ENCODE data around the gene VAV2.

Gene VAV2

GRCh38 chr9:133986774-133987445 lies 5.2 kb downstream of the VAV2 start:
- H3K9me2 ChIP-seq (replicated peaks; ENCODE audit: insufficient read depth, low read length): no peaks in the 10 kb centered on the region
- H3K79me2 ChIP-seq (ENCODE audit: insufficient read depth, low read length): peaks cover 90% of the 10 kb centered on the region

GRCh38 chr9:133986061-133986460 lies 6.1 kb downstream of the VAV2 start:
- H3K9me2 ChIP-seq (replicated peaks; ENCODE audit: insufficient read depth, low read length): no peaks in the 10 kb centered on the region
- peak overlapping the region; percentile 4 for H3K4me2 ChIP-seq (ENCODE audit: low read depth, low read length, poor library complexity, severe bottlenecking)
- no peaks in the 10 kb centered on the region for H3K9me3 ChIP-seq (ENCODE audit: insufficient read depth, low read length)
- no peaks in the 10 kb centered on the region for H3K36me3 ChIP-seq (ENCODE audit: low read length)
- H3K79me2 ChIP-seq (ENCODE audit: insufficient read depth, low read length): peaks cover 94% of the 10 kb centered on the region
- H3K27me3 ChIP-seq (ENCODE audit: low read length): no peaks in the 10 kb centered on the region
- H3K9ac ChIP-seq (ENCODE audit: low read length): peak overlapping the region; percentile 10; the same call in 1 of the 2 replicates
- peak overlapping the region; percentile 51 for H3K27ac ChIP-seq (ENCODE audit: low read depth, low read length)
- no peak overlapping the region for H3K4me3 ChIP-seq (ENCODE audit: insufficient read depth, low read length, poor library complexity, severe bottlenecking)
- TF ChIP-seq, protein P1, sequence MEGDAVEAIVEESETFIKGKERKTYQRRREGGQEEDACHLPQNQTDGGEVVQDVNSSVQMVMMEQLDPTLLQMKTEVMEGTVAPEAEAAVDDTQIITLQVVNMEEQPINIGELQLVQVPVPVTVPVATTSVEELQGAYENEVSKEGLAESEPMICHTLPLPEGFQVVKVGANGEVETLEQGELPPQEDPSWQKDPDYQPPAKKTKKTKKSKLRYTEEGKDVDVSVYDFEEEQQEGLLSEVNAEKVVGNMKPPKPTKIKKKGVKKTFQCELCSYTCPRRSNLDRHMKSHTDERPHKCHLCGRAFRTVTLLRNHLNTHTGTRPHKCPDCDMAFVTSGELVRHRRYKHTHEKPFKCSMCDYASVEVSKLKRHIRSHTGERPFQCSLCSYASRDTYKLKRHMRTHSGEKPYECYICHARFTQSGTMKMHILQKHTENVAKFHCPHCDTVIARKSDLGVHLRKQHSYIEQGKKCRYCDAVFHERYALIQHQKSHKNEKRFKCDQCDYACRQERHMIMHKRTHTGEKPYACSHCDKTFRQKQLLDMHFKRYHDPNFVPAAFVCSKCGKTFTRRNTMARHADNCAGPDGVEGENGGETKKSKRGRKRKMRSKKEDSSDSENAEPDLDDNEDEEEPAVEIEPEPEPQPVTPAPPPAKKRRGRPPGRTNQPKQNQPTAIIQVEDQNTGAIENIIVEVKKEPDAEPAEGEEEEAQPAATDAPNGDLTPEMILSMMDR (IDR thresholded peaks at IDR 0.05; ENCODE audit: insufficient read depth, low read length, poor library complexity, severe bottlenecking): no peak
- no peak for TF ChIP-seq EZH2phosphoT487 (conservative IDR thresholded peaks at IDR 0.05; ENCODE audit: low read length)
- H3F3A ChIP-seq (ENCODE audit: insufficient read depth): peaks cover 21% of the 10 kb centered on the region
- no peak overlapping the region for H2AFZ ChIP-seq (ENCODE audit: low read depth, low read length, severe bottlenecking)
- H4K20me1 ChIP-seq (ENCODE audit: low read depth, low read length): peaks cover 4% of the 10 kb centered on the region; the same call in 1 of the 2 replicates

More at GRCh38 chr9:133986774-133987445, 5.2 kb downstream of the VAV2 start:
- H4K20me1 ChIP-seq (ENCODE audit: low read depth, low read length): peaks cover 4% of the 10 kb centered on the region; the same call in 1 of the 2 replicates
- peaks cover 13% of the 10 kb centered on the region for H3F3A ChIP-seq (ENCODE audit: insufficient read depth)
- no peak overlapping the region for H3K9ac ChIP-seq (ENCODE audit: low read length)
- H3K36me3 ChIP-seq (ENCODE audit: low read length): no peaks in the 10 kb centered on the region
- H3K9me3 ChIP-seq (ENCODE audit: insufficient read depth, low read length): no peaks in the 10 kb centered on the region
- no peak overlapping the region for H3K4me2 ChIP-seq (ENCODE audit: low read depth, low read length, poor library complexity, severe bottlenecking)
- TF ChIP-seq, protein P1 (IDR thresholded peaks at IDR 0.05; ENCODE audit: insufficient read depth, low read length, poor library complexity, severe bottlenecking): no peak
- no peak for TF ChIP-seq EZH2phosphoT487 (conservative IDR thresholded peaks at IDR 0.05; ENCODE audit: low read length)
- no peak overlapping the region for H2AFZ ChIP-seq (ENCODE audit: low read depth, low read length, severe bottlenecking)
- H3K27ac ChIP-seq (ENCODE audit: low read depth, low read length): peak overlapping the region; percentile 51
- no peak overlapping the region for H3K4me3 ChIP-seq (ENCODE audit: insufficient read depth, low read length, poor library complexity, severe bottlenecking)
- H3K27me3 ChIP-seq (ENCODE audit: low read length): no peaks in the 10 kb centered on the region

GRCh38 chr9:133982971-133983720 lies 9.0 kb downstream of the VAV2 start:
- Histone ChIP-seq H3K9me2 (replicated peaks; ENCODE audit: insufficient read depth, low read length) (no peaks in the 10 kb centered on the region), H3K27ac (ENCODE audit: low read depth, low read length) (peak overlapping the region; percentile 97), H3K27me3 (ENCODE audit: low read length) (no peaks in the 10 kb centered on the region), H3K4me2 (ENCODE audit: low read depth, low read length, poor library complexity, severe bottlenecking) (peak overlapping the region; percentile 69), H3K4me3 (ENCODE audit: insufficient read depth, low read length, poor library complexity, severe bottlenecking) (no peak overlapping the region), H4K20me1 (ENCODE audit: low read depth, low read length) (peaks cover 4% of the 10 kb centered on the region; the same call in 1 of the 2 replicates), H3K79me2 (ENCODE audit: insufficient read depth, low read length) (peaks cover 82% of the 10 kb centered on the region), H3F3A (ENCODE audit: insufficient read depth) (peaks cover 35% of the 10 kb centered on the region), H3K9me3 (ENCODE audit: insufficient read depth, low read length) (no peaks in the 10 kb centered on the region), H3K9ac (ENCODE audit: low read length) (peak overlapping the region; percentile 53), H3K36me3 (ENCODE audit: low read length) (no peaks in the 10 kb centered on the region), H2AFZ (ENCODE audit: low read depth, low read length, severe bottlenecking) (no peak overlapping the region)
- TF ChIP-seq, protein P1 (IDR thresholded peaks at IDR 0.05; ENCODE audit: insufficient read depth, low read length, poor library complexity, severe bottlenecking): no peak
- TF ChIP-seq EZH2phosphoT487 (conservative IDR thresholded peaks at IDR 0.05; ENCODE audit: low read length): no peak
